ENCODE data around the gene ARL15. TPM values are rescaled to one million over a fixed set of nuclear protein-coding genes. Genes with fewer than 3 reads are reported as not detected.

ARL15 gene
- total and polyA plus RNA-seq, 4 donors, result 5.0 to 24.8 (median 13.3) TPM

DNA sequence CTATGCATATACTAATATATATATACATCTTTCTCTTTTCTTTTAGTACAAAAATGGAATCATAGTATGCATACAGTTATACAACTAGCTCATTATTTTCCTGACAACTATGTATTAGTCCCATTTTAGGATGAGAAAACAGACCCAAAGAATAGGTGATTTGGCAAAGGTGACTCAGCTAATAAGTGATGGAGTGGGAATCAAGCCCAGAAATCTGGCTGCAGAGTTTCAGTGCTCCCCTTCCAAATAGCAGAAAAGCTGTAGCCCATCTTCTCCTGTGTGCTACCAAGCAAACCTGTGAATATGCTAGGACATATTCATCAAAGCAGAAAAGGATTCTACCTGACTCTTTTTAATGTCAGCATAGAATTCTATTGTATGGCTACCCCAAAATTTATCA, 114.7 kb downstream of the ARL15 start:
- H3K4me1 ChIP-seq (ENCODE audit: control insufficient read depth in 4 of 4, insufficient read depth in 4 of 4, low read length in 3 of 4), result peaks cover 0 to 3% (median 0%) of the 10 kb centered on the region in 4 donors
- no peaks in the 10 kb centered on the region for H3K36me3 ChIP-seq (ENCODE audit: control insufficient read depth in 4 of 4, insufficient read depth in 3 of 4, low read depth in 1 of 4, low read length in 3 of 4)
- H3K27me3 ChIP-seq (ENCODE audit: control insufficient read depth in 4 of 4, insufficient read depth in 4 of 4, low read length in 3 of 4), result no peaks in the 10 kb centered on the region
- no peak overlapping the region for H3K9ac ChIP-seq (ENCODE audit: low read depth in 1 of 2, low read length in 2 of 2)
- H3K9me3 ChIP-seq (ENCODE audit: control insufficient read depth in 4 of 4, low read length in 3 of 4), result no peaks in the 10 kb centered on the region
- no peak overlapping the region for H3K27ac ChIP-seq (ENCODE audit: low read depth in 1 of 2, low read length in 2 of 2)
- TF ChIP-seq, protein P1, sequence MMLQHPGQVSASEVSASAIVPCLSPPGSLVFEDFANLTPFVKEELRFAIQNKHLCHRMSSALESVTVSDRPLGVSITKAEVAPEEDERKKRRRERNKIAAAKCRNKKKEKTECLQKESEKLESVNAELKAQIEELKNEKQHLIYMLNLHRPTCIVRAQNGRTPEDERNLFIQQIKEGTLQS (IDR thresholded peaks at IDR 0.05), result no peak
- TF ChIP-seq FOXA1 (IDR thresholded peaks at IDR 0.05) (no peak), RAD21 (IDR thresholded peaks at IDR 0.05) (no peak), HNF4A (conservative IDR thresholded peaks at IDR 0.05) (no peak), NR2F2 (IDR thresholded peaks at IDR 0.05) (no peak)
- TF ChIP-seq, protein P2, sequence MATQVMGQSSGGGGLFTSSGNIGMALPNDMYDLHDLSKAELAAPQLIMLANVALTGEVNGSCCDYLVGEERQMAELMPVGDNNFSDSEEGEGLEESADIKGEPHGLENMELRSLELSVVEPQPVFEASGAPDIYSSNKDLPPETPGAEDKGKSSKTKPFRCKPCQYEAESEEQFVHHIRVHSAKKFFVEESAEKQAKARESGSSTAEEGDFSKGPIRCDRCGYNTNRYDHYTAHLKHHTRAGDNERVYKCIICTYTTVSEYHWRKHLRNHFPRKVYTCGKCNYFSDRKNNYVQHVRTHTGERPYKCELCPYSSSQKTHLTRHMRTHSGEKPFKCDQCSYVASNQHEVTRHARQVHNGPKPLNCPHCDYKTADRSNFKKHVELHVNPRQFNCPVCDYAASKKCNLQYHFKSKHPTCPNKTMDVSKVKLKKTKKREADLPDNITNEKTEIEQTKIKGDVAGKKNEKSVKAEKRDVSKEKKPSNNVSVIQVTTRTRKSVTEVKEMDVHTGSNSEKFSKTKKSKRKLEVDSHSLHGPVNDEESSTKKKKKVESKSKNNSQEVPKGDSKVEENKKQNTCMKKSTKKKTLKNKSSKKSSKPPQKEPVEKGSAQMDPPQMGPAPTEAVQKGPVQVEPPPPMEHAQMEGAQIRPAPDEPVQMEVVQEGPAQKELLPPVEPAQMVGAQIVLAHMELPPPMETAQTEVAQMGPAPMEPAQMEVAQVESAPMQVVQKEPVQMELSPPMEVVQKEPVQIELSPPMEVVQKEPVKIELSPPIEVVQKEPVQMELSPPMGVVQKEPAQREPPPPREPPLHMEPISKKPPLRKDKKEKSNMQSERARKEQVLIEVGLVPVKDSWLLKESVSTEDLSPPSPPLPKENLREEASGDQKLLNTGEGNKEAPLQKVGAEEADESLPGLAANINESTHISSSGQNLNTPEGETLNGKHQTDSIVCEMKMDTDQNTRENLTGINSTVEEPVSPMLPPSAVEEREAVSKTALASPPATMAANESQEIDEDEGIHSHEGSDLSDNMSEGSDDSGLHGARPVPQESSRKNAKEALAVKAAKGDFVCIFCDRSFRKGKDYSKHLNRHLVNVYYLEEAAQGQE (IDR thresholded peaks at IDR 0.05), result no peak
- TF ChIP-seq, protein P3, sequence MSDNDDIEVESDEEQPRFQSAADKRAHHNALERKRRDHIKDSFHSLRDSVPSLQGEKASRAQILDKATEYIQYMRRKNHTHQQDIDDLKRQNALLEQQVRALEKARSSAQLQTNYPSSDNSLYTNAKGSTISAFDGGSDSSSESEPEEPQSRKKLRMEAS (IDR thresholded peaks at IDR 0.05), result no peak
- DNase-seq (ENCODE audit: low spot score), result no peak
- no peak overlapping the region for H3K4me3 ChIP-seq (ENCODE audit: low read depth in 1 of 3, low read length in 3 of 3)

DNA sequence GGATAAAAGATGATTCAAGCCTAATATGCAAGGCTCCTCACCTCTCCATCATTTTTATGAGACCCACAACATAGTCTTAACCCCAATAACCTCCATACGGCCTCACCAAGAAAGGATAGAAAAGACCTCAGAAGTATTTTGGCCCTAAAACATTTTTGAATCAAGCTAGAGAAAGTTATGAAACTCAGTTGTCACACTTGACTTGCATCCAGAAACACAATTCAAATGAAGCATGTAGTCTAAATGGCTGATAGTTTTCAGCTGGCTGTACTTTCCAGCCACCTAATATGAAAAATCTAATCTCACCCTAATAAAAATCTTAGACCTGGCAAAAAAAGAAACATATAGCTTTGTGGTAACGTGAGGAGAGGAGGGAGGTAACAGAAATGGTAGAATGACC, 116.1 kb downstream of the ARL15 start:
- WGBS, result 90% methylated on average over 2 of the region's 2 CpGs
- DNase-seq (ENCODE audit: low spot score), result no peak
- Histone ChIP-seq H3K9me3 (ENCODE audit: control insufficient read depth in 4 of 4, low read length in 3 of 4) (no peaks in the 10 kb centered on the region), H3K27me3 (ENCODE audit: control insufficient read depth in 4 of 4, insufficient read depth in 4 of 4, low read length in 3 of 4) (no peaks in the 10 kb centered on the region), H3K36me3 (ENCODE audit: control insufficient read depth in 4 of 4, insufficient read depth in 3 of 4, low read depth in 1 of 4, low read length in 3 of 4) (no peaks in the 10 kb centered on the region), H3K27ac (ENCODE audit: low read depth in 1 of 2, low read length in 2 of 2) (no peak overlapping the region), H3K9ac (ENCODE audit: low read depth in 1 of 2, low read length in 2 of 2) (no peak overlapping the region), H3K4me3 (ENCODE audit: low read depth in 1 of 3, low read length in 3 of 3) (no peak overlapping the region), H3K4me1 (ENCODE audit: control insufficient read depth in 4 of 4, insufficient read depth in 4 of 4, low read length in 3 of 4) (peaks cover 0 to 3% (median 0%) of the 10 kb centered on the region in 4 donors)
- TF ChIP-seq HNF4A (conservative IDR thresholded peaks at IDR 0.05), result no peak
- TF ChIP-seq RAD21 (IDR thresholded peaks at IDR 0.05), result no peak
- no peak for TF ChIP-seq GABPA (IDR thresholded peaks at IDR 0.05 in 1 of 2, conservative IDR thresholded peaks at IDR 0.05 in 1 of 2)
- TF ChIP-seq RXRA (IDR thresholded peaks at IDR 0.05), result no peak
- TF ChIP-seq, protein P4, sequence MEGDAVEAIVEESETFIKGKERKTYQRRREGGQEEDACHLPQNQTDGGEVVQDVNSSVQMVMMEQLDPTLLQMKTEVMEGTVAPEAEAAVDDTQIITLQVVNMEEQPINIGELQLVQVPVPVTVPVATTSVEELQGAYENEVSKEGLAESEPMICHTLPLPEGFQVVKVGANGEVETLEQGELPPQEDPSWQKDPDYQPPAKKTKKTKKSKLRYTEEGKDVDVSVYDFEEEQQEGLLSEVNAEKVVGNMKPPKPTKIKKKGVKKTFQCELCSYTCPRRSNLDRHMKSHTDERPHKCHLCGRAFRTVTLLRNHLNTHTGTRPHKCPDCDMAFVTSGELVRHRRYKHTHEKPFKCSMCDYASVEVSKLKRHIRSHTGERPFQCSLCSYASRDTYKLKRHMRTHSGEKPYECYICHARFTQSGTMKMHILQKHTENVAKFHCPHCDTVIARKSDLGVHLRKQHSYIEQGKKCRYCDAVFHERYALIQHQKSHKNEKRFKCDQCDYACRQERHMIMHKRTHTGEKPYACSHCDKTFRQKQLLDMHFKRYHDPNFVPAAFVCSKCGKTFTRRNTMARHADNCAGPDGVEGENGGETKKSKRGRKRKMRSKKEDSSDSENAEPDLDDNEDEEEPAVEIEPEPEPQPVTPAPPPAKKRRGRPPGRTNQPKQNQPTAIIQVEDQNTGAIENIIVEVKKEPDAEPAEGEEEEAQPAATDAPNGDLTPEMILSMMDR (IDR thresholded peaks at IDR 0.05; ENCODE audit: low read depth, low read length, missing input control), result no peak
- TF ChIP-seq SP1 (IDR thresholded peaks at IDR 0.05), result no peak
- no peak for TF ChIP-seq YY1 (IDR thresholded peaks at IDR 0.05)

DNA sequence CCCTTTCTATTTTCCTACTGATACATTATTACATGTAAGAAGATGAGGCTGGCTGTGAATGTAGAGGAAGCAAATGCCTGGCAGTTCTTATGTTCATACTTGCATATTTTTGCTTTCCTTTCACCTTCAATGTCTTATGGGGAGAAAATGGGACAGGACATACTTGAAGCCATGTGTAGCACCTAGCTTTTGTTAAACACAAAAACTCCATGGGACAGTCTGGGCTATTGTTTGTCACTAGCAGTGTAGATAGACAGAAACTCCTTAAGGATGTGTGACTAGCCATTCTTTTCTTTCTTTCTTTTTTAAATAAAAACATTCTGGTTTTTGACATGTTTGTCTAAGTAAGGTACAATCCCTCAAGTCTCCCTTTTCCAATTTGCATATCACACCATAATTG, 122.7 kb downstream of the ARL15 start:
- H3K27ac ChIP-seq (ENCODE audit: low read depth in 1 of 2, low read length in 2 of 2), result no peak overlapping the region
- no peak overlapping the region for H3K4me3 ChIP-seq (ENCODE audit: low read depth in 1 of 3, low read length in 3 of 3)
- no peaks in the 10 kb centered on the region for H3K9me3 ChIP-seq (ENCODE audit: control insufficient read depth in 4 of 4, low read length in 3 of 4)
- H3K27me3 ChIP-seq (ENCODE audit: control insufficient read depth in 4 of 4, insufficient read depth in 4 of 4, low read length in 3 of 4), result no peaks in the 10 kb centered on the region
- H3K9ac ChIP-seq (ENCODE audit: low read depth in 1 of 2, low read length in 2 of 2), result no peak overlapping the region
- no peak for DNase-seq (ENCODE audit: low spot score)
- TF ChIP-seq, protein P4 (IDR thresholded peaks at IDR 0.05; ENCODE audit: low read depth, low read length, missing input control), result no peak
- TF ChIP-seq NR2F2 (IDR thresholded peaks at IDR 0.05) (no peak), RXRA (IDR thresholded peaks at IDR 0.05) (no peak), SP1 (IDR thresholded peaks at IDR 0.05) (no peak), TAF1 (conservative IDR thresholded peaks at IDR 0.05) (no peak), RAD21 (IDR thresholded peaks at IDR 0.05) (no peak), HNF4A (conservative IDR thresholded peaks at IDR 0.05) (no peak)
- TF ChIP-seq, protein P1 (IDR thresholded peaks at IDR 0.05), result no peak
- TF ChIP-seq, protein P3 (IDR thresholded peaks at IDR 0.05), result no peak
- TF ChIP-seq, protein P5, sequence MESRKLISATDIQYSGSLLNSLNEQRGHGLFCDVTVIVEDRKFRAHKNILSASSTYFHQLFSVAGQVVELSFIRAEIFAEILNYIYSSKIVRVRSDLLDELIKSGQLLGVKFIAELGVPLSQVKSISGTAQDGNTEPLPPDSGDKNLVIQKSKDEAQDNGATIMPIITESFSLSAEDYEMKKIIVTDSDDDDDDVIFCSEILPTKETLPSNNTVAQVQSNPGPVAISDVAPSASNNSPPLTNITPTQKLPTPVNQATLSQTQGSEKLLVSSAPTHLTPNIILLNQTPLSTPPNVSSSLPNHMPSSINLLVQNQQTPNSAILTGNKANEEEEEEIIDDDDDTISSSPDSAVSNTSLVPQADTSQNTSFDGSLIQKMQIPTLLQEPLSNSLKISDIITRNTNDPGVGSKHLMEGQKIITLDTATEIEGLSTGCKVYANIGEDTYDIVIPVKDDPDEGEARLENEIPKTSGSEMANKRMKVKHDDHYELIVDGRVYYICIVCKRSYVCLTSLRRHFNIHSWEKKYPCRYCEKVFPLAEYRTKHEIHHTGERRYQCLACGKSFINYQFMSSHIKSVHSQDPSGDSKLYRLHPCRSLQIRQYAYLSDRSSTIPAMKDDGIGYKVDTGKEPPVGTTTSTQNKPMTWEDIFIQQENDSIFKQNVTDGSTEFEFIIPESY (IDR thresholded peaks at IDR 0.05), result no peak
- H3K36me3 ChIP-seq (ENCODE audit: control insufficient read depth in 4 of 4, insufficient read depth in 3 of 4, low read depth in 1 of 4, low read length in 3 of 4), result no peaks in the 10 kb centered on the region
- peaks cover 0 to 2% (median 0%) of the 10 kb centered on the region in 4 donors for H3K4me1 ChIP-seq (ENCODE audit: control insufficient read depth in 4 of 4, insufficient read depth in 4 of 4, low read length in 3 of 4)

Measured in liver (tissue), 9 donors.